Prostate gland (tissue), 2 donors: ENCODE results near the gene DMBX1. TPM values are rescaled to one million over a fixed set of nuclear protein-coding genes. Genes with fewer than 3 reads are reported as not detected.

ENCODE experiments used
- DNase-seq: peaks from one replicate; pipeline ENCODE4 v3.0.0-alpha.2; 2019; ENCODE audit warnings: low spot score
- H3K27ac ChIP-seq, 2 donors: fragments of 200-600 bp; sonication (generic); 2 replicates each; pipeline ENCODE4 v1.5.1; 2017 to 2019
- H3K27me3 ChIP-seq: fragments of 200-600 bp; sonication (generic); replicated peaks from 2 replicates; pipeline ENCODE4 v1.5.1; 2019; ENCODE audit not compliant: insufficient read depth
- H3K36me3 ChIP-seq, 2 donors: fragments of 200-600 bp; sonication (generic); 1 replicate in 1 of 2; 2 replicates in 1 of 2; pipeline versions ENCODE4 v1.5.1 to v1.8.1; 2017 to 2019
- H3K4me1 ChIP-seq: fragments of 200-600 bp; sonication (generic); replicated peaks from 2 replicates; pipeline ENCODE4 v1.5.1; 2019
- H3K4me3 ChIP-seq, 2 donors: fragments of 200-600 bp; sonication (generic); 2 replicates each; pipeline ENCODE4 v1.5.1; 2017 to 2019
- H3K9me3 ChIP-seq: fragments of 200-600 bp; sonication (generic); 2 replicates; pipeline ENCODE4 v1.5.1; 2017
- POLR2A ChIP-seq: fragments of 450-650 bp; IDR thresholded peaks from one replicate; pipeline ENCODE4 v1.6.1; 2016; ENCODE audit warnings: antibody characterized with exemption, mild to moderate bottlenecking
- POLR2AphosphoS5 ChIP-seq: sonication (generic); formaldehyde crosslinking; IDR thresholded peaks from one replicate; pipeline ENCODE4 v1.6.1; 2017; ENCODE audit warnings: antibody characterized with exemption
- WGBS: methylation state at CpG from one replicate; pipeline ENCODE4 v1.1.5; 2018; 5-methylcytosine and 5-hydroxymethylcytosine counted together
- intact Hi-C: fragments of 100-400 bp; cut with DNase I; formaldehyde crosslinking; loops from one replicate; pipeline ENCODE4 v1.14.2; 2022
- total RNA-seq, 2 donors: library from RNA; depleted of rRNA; stranded (reverse); fragments of >200 nt; gene quantifications; one replicate each; pipeline ENCODE4 v1.1.0, GENCODE V29; 2016
- TF ChIP-seq, protein P1 (sequence below), 4 experiments: fragments of 200-600 bp in 2 of 4; fragments of 450-650 bp in 2 of 4; sonication (generic) in 2 of 4; IDR thresholded peaks; 1 replicate in 3 of 4; 2 replicates in 1 of 4; pipeline ENCODE4 v1.5.1; 2016 to 2019; ENCODE audit warnings: antibody characterized with exemption in 4 of 4, mild to moderate bottlenecking in 2 of 4, moderate library complexity in 2 of 4

DMBX1 gene
- total RNA-seq, 2 donors from 2014 or later: not detected

DNA sequence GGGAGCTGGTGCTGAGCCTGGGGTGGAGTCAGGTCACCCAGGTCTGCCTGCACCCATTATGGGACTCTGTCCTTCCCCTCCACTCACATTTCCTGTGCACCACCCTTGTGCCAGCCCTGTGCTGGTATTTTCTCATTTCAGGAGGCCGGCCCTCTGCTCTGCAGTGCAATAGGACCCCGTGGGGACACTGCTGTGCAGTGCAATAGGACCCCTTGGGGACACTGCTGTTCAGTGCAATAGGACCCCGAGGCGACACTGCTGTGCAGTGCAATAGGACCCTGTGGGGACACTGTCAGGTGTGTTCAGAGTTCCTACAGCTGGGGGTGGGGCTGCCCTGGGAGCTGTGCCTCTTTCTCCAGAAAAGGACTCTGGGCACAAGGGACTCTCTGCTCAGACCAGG, 36.2 kb upstream of the DMBX1 start:
- intact Hi-C loops: no loop called here
- no peaks in the 10 kb centered on the region for H3K4me1 ChIP-seq
- TF ChIP-seq POLR2AphosphoS5 (no peak), POLR2A (no peak)
- TF ChIP-seq, protein P1, sequence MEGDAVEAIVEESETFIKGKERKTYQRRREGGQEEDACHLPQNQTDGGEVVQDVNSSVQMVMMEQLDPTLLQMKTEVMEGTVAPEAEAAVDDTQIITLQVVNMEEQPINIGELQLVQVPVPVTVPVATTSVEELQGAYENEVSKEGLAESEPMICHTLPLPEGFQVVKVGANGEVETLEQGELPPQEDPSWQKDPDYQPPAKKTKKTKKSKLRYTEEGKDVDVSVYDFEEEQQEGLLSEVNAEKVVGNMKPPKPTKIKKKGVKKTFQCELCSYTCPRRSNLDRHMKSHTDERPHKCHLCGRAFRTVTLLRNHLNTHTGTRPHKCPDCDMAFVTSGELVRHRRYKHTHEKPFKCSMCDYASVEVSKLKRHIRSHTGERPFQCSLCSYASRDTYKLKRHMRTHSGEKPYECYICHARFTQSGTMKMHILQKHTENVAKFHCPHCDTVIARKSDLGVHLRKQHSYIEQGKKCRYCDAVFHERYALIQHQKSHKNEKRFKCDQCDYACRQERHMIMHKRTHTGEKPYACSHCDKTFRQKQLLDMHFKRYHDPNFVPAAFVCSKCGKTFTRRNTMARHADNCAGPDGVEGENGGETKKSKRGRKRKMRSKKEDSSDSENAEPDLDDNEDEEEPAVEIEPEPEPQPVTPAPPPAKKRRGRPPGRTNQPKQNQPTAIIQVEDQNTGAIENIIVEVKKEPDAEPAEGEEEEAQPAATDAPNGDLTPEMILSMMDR (IDR thresholded peaks at IDR 0.05): no peak
- H3K9me3 ChIP-seq: no peaks in the 10 kb centered on the region
- no peak overlapping the region for H3K4me3 ChIP-seq
- no peak for DNase-seq
- no peaks in the 10 kb centered on the region for H3K36me3 ChIP-seq
- no peak overlapping the region for H3K27ac ChIP-seq
- H3K27me3 ChIP-seq: no peaks in the 10 kb centered on the region
- WGBS: 67% methylated on average over 4 of the region's 4 CpGs

DNA sequence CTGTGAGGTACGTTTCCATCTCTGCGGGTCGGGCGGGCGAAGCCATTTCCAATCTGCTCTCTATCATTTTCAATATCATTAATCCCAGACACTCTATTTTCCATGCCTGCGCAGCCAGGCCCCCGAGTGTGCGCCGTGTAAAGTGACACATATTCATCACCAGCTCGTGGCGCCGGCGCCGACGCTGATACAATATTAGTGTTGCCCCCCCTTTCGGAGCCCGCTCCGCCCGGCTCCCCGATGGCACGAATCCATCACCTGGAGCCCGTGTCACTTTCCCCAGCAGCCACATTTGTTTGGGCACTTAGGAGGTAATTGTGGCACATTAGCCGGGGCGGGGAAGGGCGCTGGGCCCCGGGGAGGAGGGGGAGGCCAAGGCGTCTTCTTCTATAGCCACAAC, 33.7 kb upstream of the DMBX1 start:
- 87% methylated on average over 27 of the region's 27 CpGs for WGBS
- H3K9me3 ChIP-seq: no peaks in the 10 kb centered on the region
- H3K4me1 ChIP-seq: no peaks in the 10 kb centered on the region
- no peaks in the 10 kb centered on the region for H3K36me3 ChIP-seq
- intact Hi-C loops: no loop called here
- H3K4me3 ChIP-seq: no peak overlapping the region
- no peak for DNase-seq
- TF ChIP-seq, protein P1 (IDR thresholded peaks at IDR 0.05): no peak
- TF ChIP-seq POLR2A (no peak), POLR2AphosphoS5 (no peak)
- H3K27ac ChIP-seq: no peak overlapping the region
- H3K27me3 ChIP-seq: no peaks in the 10 kb centered on the region

DNA sequence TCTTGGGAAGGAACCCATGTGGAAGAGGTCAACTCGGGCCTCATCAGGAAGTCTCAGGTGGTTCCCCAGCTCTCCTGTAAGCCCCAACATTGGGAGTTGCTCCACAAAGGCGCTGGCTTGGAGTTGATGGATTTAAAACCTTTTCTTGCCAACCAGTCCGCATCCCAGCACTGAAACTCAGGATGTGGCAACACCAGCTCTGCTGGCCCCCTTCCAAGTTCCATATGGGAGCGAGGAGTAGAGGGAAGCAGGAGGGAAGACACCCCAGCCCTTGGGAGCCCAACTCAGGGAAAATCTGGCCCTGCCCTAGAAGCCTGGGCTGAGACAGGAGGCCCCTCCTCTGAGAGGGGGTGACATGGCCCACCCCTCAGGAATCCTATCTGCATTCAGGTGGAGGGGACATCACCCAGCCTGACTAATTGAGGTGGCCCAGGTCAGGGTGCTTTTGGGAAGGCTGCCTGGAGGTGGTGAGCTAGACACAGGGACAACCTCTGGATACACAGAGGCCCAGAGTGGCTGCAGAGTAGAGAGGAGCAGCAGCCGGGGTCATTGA, 33.1 kb upstream of the DMBX1 start:
- Histone ChIP-seq H3K36me3 (no peaks in the 10 kb centered on the region), H3K4me3 (no peak overlapping the region), H3K9me3 (no peaks in the 10 kb centered on the region), H3K27me3 (no peaks in the 10 kb centered on the region), H3K27ac (no peak overlapping the region), H3K4me1 (no peaks in the 10 kb centered on the region)
- intact Hi-C loops: no loop called here
- WGBS: 84% methylated on average over 5 of the region's 5 CpGs
- TF ChIP-seq POLR2A: no peak
- TF ChIP-seq, protein P1 (IDR thresholded peaks at IDR 0.05): no peak
- no peak for TF ChIP-seq POLR2AphosphoS5
- no peak for DNase-seq

DNA sequence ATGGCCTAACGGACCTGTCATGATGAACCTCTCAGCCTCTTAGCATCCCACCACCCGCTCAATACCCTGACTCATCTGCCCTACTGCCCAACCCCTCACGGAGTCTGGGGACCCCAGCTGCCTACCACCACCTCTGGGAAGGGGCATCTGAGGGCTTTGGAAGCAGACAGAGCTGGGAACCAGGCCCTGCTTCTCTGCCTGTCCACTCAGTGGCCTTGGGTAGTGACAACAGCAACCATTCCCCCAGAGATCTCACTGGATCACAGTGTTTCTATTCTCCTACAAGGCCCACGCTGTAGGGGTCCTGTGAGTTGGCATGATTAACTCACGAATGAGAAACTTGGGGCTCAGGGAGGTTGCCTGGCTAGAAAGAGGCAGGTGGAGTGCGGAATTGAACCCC, 32.5 kb upstream of the DMBX1 start:
- WGBS: 91% methylated on average over 6 of the region's 6 CpGs
- H3K4me3 ChIP-seq: no peak overlapping the region
- no peak for DNase-seq
- intact Hi-C loops: no loop called here
- no peak overlapping the region for H3K27ac ChIP-seq
- H3K36me3 ChIP-seq: no peaks in the 10 kb centered on the region
- H3K4me1 ChIP-seq: no peaks in the 10 kb centered on the region
- H3K9me3 ChIP-seq: no peaks in the 10 kb centered on the region
- H3K27me3 ChIP-seq: no peaks in the 10 kb centered on the region
- TF ChIP-seq, protein P1 (IDR thresholded peaks at IDR 0.05): no peak
- TF ChIP-seq POLR2A (no peak), POLR2AphosphoS5 (no peak)

DNA sequence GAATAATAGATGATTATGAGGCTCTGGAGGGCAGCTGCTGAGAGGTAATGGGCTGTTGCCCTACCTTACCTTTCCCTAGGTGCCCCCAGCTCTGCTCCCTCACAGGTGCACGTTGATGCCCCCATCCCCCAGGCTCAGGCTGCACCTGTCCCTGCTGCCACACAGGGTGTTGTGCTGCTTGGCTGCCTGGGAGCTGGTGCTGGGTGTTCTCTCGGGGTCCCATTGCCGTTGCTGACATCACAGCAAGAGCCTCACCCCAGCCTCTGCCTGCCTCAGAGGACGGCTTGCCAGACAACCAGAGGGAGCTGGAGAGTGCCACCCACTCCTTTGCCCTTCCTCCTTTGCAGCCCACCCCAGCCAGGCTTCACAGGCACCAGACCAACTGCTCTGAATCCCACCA, 31.4 kb upstream of the DMBX1 start:
- no peak for DNase-seq
- no peak overlapping the region for H3K4me3 ChIP-seq
- H3K27ac ChIP-seq: no peak overlapping the region
- TF ChIP-seq, protein P1 (IDR thresholded peaks at IDR 0.05): no peak
- no peak for TF ChIP-seq POLR2AphosphoS5
- no peak for TF ChIP-seq POLR2A
- no peaks in the 10 kb centered on the region for H3K4me1 ChIP-seq
- 60% methylated on average over 1 of the region's 4 CpGs for WGBS
- no peaks in the 10 kb centered on the region for H3K36me3 ChIP-seq
- no peaks in the 10 kb centered on the region for H3K9me3 ChIP-seq
- H3K27me3 ChIP-seq: no peaks in the 10 kb centered on the region
- intact Hi-C loops: no loop called here
